ENCODE results near the gene TALDO1.

Gene TALDO1

DNA sequence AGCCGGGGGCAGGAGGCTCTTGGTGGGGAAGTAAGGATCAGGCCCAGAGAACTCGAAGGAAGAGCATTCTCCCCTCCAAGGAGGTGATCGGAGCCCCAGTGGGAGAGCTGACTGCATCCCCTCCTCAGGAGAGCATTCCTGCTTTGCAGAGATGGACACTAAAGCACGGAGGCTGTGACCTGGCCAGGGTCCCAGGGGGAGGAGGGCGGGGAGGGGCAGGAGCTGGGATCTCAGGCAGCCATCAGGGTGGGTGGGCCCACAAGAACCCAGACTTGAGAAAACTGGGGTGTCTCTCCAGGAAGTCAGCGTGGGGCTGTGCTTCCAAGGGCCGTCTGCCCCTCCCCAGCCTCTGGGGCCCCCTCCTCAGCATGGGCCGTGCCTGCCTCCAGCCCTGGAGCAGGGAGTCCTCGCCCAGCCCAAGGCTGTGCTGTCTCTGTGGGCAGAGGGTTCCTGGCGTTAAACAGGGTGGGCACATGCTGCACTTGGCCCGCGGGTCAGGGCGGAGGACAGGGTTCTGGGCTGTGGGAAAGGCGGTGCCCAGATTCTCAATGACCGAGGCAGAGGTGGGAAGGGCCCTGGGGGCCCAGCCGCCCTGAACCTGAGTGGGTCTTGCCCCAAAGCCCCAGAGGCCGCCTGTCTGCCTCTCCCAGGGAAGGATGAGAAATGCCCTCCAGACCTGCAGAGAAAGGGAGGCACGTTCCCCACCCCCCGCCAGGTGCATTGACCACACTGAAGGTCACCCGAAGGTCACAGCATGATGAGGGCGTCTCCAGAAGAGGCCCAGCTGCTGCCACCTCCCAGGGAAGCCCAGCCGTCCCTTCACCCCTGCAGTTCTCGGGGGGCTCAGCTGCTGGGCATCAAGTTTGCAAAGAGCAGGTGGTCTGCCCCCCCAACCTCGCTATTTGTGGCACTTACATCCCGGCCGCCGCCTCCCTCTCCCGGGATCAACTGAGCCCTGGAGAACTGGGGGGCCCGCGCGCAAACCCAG lies 42.0 kb downstream of the TALDO1 start:
- DNase-seq = no peak

DNA sequence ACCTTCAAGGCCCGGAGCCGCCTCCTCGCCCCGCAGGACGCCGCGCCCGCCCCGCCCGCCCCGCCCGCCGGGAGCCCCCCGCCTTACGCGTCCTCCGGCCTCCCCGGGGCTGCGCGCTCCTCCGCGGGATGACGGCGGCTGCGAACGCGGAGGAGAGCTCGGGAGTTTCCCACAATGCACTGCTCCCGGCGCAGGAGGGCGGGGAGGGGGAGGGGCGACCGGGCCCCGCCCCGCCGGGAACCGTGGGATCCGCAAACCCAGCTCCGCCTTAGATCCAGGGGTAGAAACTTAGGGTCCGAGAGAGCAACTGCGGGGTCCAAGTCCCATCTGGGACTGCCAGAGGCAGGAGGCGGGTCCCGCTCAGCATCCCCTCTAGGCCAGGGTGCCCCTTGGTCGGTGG lies 42.7 kb downstream of the TALDO1 start, which contains the start of gene CEND1:
Gene CEND1 (minus strand): TSS at position 148 of the 400 bp plus-strand sequence. CDS start 1,514 bp downstream, outside the sequence.
- DNase-seq = no peak

DNA sequence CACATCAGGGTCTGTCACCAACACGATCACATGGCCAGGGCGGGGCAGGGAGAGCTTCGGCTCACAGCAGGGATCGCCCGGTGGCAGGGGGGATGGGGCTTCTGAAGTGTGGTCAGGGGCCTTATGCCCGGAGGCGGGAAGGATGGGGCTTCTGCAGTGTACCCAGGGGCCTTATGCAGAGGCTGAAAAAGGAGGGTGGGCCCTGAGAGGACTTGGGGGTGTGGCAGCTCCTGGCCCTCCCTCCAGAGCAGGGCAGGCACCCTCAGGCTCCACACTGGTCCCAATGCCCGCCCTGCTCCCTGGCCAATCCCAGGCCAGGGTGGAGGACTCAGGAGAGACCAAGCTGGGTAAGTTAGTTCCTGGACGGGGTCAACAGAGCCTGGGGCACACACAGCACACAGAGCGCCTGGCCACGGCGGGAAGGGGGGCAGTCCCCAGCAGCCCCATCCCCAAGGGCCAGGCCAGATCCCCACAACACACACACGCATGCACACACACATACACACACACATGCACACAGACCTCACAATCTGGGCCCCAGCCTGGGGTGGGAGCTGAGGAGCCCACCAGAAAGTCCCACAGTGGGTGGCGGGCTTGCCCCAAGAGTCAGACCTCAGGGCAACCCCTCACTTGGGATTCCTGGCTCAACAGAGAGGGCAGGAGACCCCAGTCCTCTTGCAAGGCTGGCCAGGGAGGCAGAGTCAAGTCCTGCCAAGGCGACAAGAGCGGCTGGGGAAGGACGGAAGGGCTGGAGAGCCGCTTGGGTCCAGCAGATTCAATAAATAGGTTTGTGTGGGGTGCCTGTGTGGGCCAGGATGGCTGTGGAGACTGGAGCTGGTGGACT lies 43.7 kb downstream of the TALDO1 start:
- DNase-seq = no peak

DNA sequence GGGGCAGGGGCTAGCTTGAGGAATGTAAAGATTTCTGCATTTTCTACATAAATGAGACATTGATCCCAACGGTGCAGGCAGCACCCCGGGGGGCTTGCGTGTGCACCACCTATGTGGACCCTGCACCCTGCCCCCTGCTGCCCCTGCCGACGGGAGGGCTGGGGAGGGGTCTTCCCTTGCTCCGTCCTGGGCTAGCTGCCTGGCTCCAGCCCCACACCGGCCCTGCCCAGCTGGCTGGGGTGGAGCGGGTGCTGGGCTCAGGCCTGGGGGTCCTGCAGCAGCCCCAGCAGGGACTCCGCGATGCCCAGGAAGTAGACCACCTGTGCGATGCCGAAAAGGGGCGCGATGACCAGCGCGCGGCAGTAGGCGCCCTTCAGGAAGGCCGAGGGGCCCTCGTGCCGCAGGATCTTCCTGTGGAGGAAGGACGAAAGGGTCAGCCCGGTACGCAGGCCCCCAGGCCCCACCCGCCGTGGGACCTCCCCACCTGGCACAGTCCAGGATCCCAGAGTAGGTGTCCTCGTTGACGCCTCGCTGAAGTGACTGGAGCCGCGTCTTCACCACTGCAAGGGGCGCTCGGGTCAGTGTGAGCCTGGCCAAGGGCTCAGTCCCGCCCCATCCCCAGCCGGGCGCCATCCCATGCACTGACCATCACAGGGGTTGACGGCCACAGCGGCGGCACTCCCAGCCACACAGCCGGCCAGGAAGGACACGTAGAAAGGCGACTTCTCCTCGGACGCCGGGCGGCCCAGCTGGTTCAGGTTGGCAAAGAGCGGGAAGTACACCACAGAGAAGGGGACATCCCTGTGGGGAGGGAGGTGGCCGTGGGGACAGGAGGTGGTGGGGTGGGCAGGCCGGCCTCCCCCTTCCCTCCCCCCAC lies 44.6 kb downstream of the TALDO1 start:
- DNase-seq = no peak

DNA sequence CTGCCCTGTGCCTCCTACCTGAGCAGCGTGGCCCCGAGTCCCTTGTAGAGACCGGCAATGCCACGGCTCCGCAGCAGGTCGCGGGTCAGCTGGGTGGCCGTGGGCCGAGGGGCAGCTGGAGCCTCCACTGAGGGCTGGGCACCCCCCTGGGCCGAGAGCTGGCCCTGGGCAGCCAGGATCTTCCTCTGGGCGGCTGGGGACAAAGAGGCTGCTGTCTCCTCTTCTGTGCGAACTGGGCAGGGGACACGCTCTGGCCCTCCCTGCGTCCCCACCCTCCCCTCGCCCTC lies 45.2 kb downstream of the TALDO1 start:
- DNase-seq = no peak

DNA sequence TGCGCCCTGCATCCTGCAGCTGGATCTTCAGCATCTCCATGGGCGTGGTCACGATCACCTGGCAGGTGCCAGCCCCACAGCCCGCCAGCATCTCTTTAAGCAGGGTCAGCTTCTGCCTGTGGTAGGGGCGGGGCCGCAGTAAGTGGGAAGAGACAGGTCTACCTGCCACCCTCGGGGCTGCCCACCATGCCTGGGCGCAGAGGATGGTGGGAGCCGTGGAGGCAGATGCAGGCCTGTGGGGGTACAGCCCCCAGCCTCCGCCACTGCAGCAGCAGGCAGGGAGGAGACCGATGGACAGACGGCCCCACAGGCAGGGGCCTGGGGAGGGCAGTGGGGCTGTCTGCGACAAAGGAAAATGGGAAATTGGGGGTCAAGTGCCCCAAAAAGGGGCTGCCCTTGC lies 45.6 kb downstream of the TALDO1 start:
- DNase-seq = no peak

DNA sequence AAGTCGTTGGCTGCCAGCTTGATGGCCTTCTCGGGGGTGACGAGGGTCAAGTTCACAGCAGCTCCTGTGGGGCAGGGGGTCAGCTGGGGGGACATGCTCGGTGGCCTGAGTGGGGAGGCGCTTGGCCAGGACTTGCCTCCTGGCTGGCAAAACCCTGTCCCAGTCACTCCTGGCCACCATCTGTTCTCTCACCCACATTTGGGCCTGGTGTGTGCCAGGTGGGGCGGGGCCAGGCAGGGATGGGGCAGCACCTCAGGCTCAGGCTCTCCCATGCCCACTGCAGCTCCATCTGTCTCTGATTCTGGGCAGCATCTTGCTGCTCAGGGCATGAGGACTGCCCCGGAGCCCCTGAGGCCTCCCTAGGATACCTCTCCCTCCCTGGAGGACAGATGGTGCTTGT lies 46.3 kb downstream of the TALDO1 start:
- no peak for DNase-seq

DNA sequence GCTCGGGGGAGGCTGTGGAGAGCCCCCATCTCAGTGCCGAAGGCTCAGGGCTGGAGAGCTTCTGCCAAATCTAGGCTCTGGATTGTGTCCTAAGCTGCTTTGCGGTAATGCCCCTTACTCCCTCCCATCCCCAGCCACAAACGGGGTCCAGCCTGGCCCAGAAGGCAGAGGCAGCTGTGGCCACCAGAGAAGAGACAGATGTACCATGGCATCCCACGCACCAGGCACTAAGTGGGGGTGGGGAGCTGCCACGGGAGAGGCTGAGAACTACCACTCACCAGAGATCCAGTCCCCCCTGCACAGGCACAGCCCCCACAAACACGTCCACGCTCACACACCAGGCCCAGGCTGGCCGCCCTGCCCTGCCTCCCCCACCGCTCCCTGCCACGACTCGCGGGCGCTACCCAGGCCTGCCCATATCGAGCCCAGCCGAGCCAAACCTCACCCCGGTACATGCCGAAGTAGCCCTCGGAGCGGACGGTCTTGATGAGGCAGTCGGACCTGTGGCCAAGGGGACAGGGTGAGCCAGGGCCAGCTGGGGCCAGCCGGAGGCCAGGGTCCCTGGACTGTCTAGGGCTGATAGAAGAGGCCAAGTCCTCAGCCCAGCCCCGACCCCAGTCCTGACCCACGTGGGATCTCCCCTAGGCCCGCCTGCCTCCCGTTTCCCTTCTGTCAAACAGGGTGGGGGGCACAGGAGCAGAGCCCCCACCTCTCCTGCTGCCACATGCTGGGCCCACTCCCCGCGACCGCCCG lies 46.9 kb downstream of the TALDO1 start:
- DNase-seq = no peak

DNA sequence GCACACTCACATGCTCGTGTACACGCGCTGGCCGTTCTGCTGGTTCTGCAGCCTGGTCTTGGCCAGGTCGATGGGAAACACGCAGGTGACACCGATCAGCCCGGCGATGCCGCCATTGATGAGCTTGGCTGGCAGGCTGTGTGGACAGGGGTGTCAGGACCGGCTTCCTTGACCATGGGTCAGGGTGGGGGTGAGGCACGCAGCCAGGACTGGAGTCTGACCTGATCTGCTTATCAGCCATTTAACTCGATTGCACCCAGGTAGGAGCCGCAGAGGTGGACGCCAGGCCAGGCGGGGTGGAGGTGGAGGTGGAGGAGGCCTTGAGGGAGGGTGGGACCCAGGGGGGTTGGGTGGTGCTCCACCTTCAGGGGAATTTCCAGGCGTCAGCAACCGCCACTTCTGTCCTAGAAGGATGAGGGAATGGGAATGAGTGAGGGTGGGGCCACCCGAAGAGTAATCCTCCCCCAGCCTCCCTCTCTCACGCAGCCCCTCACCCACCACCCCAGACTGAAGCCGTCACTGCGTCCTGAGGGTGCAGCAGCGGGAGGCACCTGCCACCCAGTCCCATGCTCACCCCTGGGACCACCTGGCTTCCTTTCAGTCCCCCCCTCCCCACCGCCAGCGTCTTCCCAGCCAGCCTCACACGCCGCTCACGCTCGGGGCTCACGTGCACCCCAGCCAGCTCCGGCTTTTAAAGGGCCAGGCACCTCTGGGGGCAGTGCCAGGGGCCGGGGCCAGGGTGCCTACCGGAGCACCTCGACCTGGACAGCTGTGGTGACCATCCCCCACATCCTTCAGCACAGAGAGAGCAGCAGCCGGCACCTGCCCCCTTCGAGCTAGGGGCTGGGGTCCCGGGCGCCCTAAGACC lies 47.7 kb downstream of the TALDO1 start:
- no peak for DNase-seq

DNA sequence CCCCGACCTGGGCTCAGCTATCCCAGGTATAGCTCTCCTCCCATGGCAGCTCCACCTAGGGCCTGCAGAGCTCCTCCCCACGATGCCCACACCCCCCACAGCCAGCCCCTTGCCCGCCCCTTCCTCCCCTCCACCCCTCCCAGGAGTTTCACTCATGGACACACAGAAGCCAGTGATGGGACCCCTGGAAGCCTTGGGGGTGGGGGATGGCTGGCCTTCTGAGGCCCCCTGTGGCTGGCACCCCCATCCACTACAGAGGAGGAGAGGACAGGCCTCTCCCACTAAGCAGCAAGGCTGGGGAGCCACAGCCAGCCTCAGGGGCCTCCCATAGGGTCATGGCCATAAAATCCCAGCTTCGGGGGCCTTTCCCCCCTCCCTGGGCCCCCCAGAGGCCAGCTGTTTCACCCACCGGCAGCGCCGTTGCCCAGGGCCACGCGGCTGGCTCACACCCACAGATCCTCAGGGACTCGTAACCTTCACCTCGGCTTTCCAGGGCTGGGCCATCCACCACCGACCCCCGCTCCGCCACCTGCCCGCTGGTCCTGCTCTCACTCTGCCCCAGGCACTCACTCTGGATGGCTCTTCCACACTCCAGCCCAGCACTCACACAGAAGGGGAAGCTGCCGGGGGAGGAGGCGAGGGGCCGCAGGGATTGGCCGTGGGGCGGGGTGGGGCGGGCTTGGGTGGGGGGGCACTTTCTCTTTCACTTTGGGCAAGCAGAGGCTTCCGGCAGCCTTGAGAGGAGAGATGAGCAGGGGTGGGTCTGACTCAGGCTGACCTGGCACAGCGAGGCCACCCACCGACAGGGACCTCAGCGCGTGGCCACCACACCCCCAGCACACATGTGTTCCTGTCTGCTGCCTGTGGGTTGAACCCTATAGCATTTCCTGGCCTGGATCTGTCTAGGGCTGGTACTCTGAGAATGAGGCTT lies 48.6 kb downstream of the TALDO1 start:
- DNase-seq = peak; percentile 53 to 75 (median 60)

DNA sequence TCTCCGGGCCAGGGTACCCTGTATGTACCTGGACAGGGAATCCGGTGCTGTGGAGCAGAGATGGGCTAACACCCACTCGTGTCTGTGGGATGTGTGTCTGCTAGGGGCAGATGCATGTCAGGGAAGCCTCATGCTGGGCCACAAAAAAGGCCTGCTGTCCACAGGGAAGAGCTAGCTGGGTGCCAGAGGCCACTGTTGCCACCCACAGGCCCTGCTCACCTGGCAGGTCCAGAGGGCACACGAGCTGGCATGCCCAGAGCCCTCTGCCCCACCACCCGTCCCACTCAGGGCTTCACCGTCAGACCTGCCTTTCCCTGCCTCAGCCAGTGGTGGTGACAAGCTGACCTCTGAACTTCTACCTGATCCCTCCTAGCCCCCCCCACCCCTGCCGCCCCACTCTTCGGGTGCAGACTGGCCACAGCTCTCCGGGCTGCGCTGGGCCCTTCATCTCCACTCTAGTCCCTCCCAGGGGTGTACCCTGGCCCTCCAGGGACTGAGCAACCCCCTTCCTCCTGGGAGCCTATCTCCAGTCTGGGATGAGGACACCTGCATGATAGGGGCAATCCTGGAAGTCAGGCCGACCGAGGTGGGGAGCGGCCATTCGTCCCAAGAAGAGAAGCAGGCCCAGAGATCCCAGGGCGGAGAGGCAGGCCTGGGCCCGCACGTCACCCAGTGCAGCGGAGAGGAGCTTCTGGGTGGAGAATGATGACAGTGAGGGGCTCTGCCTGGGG lies 49.5 kb downstream of the TALDO1 start:
- no peak for DNase-seq

DNA sequence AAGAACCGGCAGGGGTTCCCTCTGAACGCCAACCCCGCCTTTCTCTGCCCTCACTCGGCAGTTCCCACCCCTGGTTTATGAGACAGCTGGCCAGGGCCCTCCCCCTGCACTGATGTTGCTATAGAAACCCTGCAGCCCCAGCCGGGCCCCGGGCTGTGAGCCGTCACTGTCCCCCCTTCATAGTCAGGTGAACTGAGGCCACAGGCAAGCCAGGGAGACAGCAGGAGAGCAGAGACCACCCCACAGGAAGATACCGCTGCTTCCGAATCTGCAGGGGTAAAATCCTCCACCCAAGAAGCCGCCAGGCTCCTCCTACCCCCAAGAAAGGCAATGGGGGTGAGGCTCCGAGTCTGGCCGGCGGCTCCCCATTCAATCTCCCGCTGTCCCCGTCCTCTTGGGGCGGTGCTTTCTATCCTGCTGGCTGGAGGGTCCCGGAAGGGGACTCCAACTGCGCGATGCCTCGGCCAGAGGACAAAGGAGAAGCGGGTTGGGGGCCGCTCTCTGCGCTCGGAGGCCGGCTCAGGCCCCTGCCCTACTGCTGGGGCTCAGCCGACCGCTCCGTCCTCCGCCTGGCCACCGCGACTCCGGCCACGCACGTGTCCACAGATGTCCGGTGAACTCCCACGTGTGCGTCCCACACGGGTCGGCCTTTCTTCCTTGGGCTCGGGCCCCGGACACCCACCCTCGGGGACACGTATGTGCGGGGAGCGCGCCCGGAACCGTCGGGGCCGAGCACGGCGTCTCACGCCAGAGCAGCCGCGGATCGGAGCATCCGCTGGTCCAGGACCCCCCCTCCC lies 50.2 kb downstream of the TALDO1 start:
- DNase-seq = peak; percentile 36 to 69 (median 54)

DNA sequence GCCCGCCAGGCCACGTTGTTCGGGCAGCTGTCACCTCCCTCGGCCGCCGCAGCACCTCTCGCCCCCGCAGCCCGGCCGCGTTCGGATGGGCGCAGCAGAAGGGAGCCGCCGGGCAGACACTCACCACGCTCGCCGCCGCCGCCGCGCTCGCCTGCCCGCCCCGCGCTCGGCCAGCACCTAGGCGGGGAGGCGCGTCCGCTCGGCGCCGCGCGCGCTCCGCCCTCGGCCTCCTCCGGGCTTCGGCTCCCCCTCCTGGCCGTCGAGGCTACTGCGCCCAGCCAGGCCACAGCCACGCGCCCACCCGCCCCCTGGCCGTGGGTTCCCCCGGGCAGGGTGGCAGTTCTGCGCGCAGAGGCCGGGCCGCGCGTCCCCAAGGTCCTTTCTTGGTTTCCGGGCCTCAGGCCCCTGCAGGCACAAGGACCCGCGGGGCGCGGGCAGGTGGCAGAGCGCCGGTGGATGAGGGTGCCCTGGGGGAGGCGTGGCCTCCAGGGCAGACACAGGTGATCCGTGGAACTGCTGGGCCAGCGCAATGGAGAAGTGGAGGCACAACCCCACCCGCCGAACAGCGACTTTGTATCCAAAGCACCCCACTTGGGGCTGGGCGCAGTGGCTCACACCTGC lies 50.9 kb downstream of the TALDO1 start, which contains the start of gene SLC25A22:
Gene SLC25A22 (minus strand): TSS at position 189 of the 621 bp plus-strand sequence. CDS start 3,275 bp downstream, outside the sequence.
- DNase-seq = peak; percentile 48 to 82 (median 64)

DNA sequence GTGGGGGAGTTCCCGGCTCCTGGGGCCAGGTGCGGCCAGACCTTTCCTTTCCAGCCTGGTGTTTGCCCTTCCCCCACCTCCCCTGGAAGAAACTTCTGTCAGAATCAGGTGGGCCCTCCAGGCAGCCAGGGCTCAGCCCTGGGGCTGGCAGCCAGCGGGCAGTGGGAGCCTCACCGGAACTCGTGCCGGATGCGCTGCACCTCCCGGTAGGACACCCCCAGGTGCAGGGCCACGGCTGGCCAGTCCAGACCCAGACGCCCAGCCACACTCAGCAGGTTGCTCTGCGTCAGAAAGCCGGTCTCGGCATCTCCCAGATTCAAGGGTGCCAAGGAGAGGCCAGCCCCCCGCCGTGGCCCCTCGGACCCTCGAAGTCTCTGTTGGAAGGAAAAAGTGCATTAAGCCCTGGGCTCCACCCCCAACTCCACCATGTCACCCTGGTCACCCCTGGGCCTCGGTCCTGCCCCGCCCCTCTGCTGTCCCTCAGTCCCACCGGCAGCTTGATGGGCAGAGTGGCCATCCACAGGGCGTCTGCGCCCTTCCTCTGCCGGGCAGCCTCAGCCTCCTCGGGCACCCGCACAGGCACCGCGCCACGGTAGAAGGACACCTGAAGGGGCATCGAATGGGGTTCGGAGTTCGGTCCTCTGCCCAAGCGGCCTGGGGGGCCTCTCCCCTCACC lies 52.5 kb downstream of the TALDO1 start:
- no peak for DNase-seq

DNA sequence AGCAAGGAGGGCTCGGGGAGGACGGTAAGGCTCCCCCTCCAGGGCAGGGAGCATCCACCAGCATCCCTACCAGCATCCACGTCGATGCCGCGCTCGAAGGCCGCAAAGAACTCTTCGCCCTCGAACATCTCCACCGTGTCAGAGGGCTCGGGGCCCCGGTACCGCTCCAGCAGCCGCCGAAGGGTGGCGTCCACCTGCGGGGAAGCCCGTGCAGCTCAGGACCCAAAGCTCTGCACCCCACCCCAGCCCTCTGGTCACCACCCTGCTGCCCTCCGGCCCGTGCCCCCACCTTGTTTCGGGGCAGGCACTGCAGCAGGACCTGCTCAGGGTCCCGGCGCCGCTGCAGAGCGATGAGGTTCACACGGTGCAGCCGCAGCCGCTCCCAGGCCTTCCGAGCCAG lies 53.2 kb downstream of the TALDO1 start:
- DNase-seq = no peak

DNA sequence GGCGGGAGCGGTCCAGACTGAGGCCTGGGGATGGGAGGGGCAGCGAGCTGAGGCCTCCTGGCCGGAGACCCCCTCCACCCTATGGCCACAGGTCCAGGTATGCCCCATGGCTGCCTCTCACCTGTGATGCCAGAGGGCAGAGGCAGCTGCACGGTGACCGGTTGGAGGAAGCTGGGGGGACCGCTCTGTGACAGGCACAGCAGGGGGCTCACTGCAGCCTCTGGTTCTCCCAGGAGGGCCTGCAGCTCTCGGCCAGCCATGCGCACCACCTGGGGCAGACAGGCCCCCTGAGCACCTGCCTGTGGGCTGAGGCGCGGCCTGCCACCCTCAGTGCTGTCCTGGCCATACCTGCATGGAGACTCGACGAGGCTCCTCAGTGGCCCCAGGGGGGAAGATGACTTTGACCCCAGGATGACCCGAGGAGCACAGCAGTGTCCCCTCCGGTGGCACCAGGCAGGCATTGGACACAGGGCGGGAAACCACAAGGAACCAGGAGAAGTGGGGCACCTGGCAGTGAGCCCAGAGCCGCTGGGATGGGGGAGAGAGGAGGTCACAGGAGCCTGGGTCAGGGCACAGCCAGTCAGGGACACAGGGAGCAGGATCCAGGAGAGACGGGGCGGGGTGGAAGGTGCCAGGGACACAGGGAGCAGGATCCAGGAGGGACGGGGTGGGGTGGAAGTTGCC lies 54.0 kb downstream of the TALDO1 start:
- DNase-seq = no peak

All from activated naive CD4-positive, alpha-beta T cell (primary cell).